Measurements from ENCODE around the gene ERC1.
A peak's percentile ranks its signal among the peaks of the same experiment; 100 is the strongest.

- TF ChIP-seq, protein P1, sequence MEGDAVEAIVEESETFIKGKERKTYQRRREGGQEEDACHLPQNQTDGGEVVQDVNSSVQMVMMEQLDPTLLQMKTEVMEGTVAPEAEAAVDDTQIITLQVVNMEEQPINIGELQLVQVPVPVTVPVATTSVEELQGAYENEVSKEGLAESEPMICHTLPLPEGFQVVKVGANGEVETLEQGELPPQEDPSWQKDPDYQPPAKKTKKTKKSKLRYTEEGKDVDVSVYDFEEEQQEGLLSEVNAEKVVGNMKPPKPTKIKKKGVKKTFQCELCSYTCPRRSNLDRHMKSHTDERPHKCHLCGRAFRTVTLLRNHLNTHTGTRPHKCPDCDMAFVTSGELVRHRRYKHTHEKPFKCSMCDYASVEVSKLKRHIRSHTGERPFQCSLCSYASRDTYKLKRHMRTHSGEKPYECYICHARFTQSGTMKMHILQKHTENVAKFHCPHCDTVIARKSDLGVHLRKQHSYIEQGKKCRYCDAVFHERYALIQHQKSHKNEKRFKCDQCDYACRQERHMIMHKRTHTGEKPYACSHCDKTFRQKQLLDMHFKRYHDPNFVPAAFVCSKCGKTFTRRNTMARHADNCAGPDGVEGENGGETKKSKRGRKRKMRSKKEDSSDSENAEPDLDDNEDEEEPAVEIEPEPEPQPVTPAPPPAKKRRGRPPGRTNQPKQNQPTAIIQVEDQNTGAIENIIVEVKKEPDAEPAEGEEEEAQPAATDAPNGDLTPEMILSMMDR (IDR thresholded peaks at IDR 0.05), result no peak
- no peak for TF ChIP-seq SIN3A (IDR thresholded peaks at IDR 0.05; ENCODE audit: borderline replicate concordance, insufficient read depth, low read depth, low read length)
- TF ChIP-seq TCF7L2 (IDR thresholded peaks at IDR 0.05; ENCODE audit: low read depth, low read length), result peak; percentile 91
- no peak for TF ChIP-seq POLR2AphosphoS5 (IDR thresholded peaks at IDR 0.05; ENCODE audit: low read depth, low read length)
These were observed 327.5 kb downstream of the ERC1 start for GRCh38 chr12:1318327-1319031.
